Activated T-cell treated with anti-CD3 and anti-CD28 coated beads, Interleukin-2, amount 50 U/mL, for 1 hour (primary cell): Measurements from ENCODE around the gene NSF.
A peak's percentile ranks its signal among the peaks of the same experiment; 100 is the strongest.
"Not testable (repeated sequence)": the region's sequence is repeated elsewhere in the genome, so short reads cannot be mapped to it uniquely, and the experiment has no call there.

Source experiments
- DNase-seq: peaks from one replicate; pipeline ENCODE4 v3.0.0-alpha.2; 2020

NSF gene

GRCh38 chr17:46759141-46759540 lies 168.7 kb downstream of the NSF start:
- DNase-seq = no peak

- no peak for DNase-seq
Observed at GRCh38 chr17:46763416-46763815, 172.9 kb downstream of the NSF start.

- no peak for DNase-seq
Observed at GRCh38 chr17:46764000-46764708, 173.7 kb downstream of the NSF start.

GRCh38 chr17:46764709-46765401 lies 174.4 kb downstream of the NSF start:
- DNase-seq = no peak

GRCh38 chr17:46765453-46765852 lies 175.0 kb downstream of the NSF start:
- no peak for DNase-seq

- DNase-seq = no peak
Observed at GRCh38 chr17:46766493-46767491, 176.3 kb downstream of the NSF start.

- DNase-seq = no peak
Observed at GRCh38 chr17:46768540-46768870, 178.0 kb downstream of the NSF start.

- not testable (repeated sequence) for DNase-seq
Observed at GRCh38 chr17:46768896-46769295, 178.4 kb downstream of the NSF start.

GRCh38 chr17:46769531-46770438 lies 179.3 kb downstream of the NSF start:
- DNase-seq = no peak

GRCh38 chr17:46770439-46770817 lies 180.0 kb downstream of the NSF start:
- DNase-seq = no peak

- DNase-seq = peak; percentile 42
Observed at GRCh38 chr17:46770818-46771560, 180.5 kb downstream of the NSF start.

GRCh38 chr17:46771561-46772474 lies 181.3 kb downstream of the NSF start:
- DNase-seq = peak; percentile 27

- no peak for DNase-seq
Observed at GRCh38 chr17:46772475-46773220, 182.2 kb downstream of the NSF start.

GRCh38 chr17:46773221-46773605 lies 182.7 kb downstream of the NSF start:
- DNase-seq = no peak

GRCh38 chr17:46773676-46774075 lies 183.2 kb downstream of the NSF start:
- DNase-seq = no peak

GRCh38 chr17:46774108-46774737 lies 183.8 kb downstream of the NSF start:
- DNase-seq = no peak

GRCh38 chr17:46776298-46777005 lies 186.0 kb downstream of the NSF start:
- no peak for DNase-seq
